ENCODE results near the gene LRRC7. TPM values are rescaled to one million over a fixed set of nuclear protein-coding genes. Genes with fewer than 3 reads are reported as not detected.

Gene LRRC7
- total and polyA plus RNA-seq, 7 donors: 0.33 to 1.2 (median 0.94) TPM; not detected in 2

- TF ChIP-seq CTCF (IDR thresholded peaks at IDR 0.05): no peak
- no peak for ATAC-seq
- no peaks in the 10 kb centered on the region for H3K4me1 ChIP-seq
- intact Hi-C loops (cut with DNase I): no loop called here
- no peaks in the 10 kb centered on the region for H3K36me3 ChIP-seq (ENCODE audit: insufficient read depth in 1 of 2, low read depth in 1 of 2)
- no peaks in the 10 kb centered on the region for H3K9me3 ChIP-seq
- WGBS, 3 donors: 86 to 95% (median 90%) methylated on average over 1 of the region's 1 CpG
- H3K27me3 ChIP-seq (ENCODE audit: insufficient read depth in 3 of 3, low read length in 2 of 3): no peaks in the 10 kb centered on the region
- H3K27ac ChIP-seq: no peak overlapping the region
- no peak overlapping the region for H3K4me3 ChIP-seq
- DNase-seq: no peak
These were observed 34.4 kb upstream of the LRRC7 start for GRCh38 chr1:69533343-69533742.

GRCh38 chr1:69534829-69535228 is 32.9 kb upstream of the LRRC7 start:
- DNase-seq (no peak), ATAC-seq (no peak)
- no peaks in the 10 kb centered on the region for H3K9me3 ChIP-seq
- no peak overlapping the region for H3K27ac ChIP-seq
- no peaks in the 10 kb centered on the region for H3K36me3 ChIP-seq (ENCODE audit: insufficient read depth in 1 of 2, low read depth in 1 of 2)
- WGBS, 3 donors: 72 to 73% (median 72%) methylated on average over 1 of the region's 1 CpG
- no peak overlapping the region for H3K4me3 ChIP-seq
- intact Hi-C loops (cut with DNase I): no loop called here
- TF ChIP-seq CTCF (IDR thresholded peaks at IDR 0.05): no peak
- no peaks in the 10 kb centered on the region for H3K4me1 ChIP-seq
- H3K27me3 ChIP-seq (ENCODE audit: insufficient read depth in 3 of 3, low read length in 2 of 3): no peaks in the 10 kb centered on the region

GRCh38 chr1:69535490-69535889 is 32.2 kb upstream of the LRRC7 start:
- ATAC-seq: no peak
- Histone ChIP-seq H3K9me3 (no peaks in the 10 kb centered on the region), H3K4me1 (no peaks in the 10 kb centered on the region), H3K36me3 (ENCODE audit: insufficient read depth in 1 of 2, low read depth in 1 of 2) (no peaks in the 10 kb centered on the region), H3K4me3 (no peak overlapping the region), H3K27ac (no peak overlapping the region), H3K27me3 (ENCODE audit: insufficient read depth in 3 of 3, low read length in 2 of 3) (no peaks in the 10 kb centered on the region)
- intact Hi-C loops (cut with DNase I): no loop called here
- TF ChIP-seq CTCF (IDR thresholded peaks at IDR 0.05): no peak
- DNase-seq: no peak
- 30 to 46% (median 40%) methylated on average over 3 of the region's 3 CpGs for WGBS, 3 donors

GRCh38 chr1:69540052-69540451 is 27.7 kb upstream of the LRRC7 start:
- no peak for ATAC-seq
- no peak for DNase-seq
- WGBS, 3 donors: 63 to 73% (median 71%) methylated on average over 6 of the region's 6 CpGs
- Histone ChIP-seq H3K36me3 (ENCODE audit: insufficient read depth in 1 of 2, low read depth in 1 of 2) (no peaks in the 10 kb centered on the region), H3K9me3 (no peaks in the 10 kb centered on the region), H3K27ac (no peak overlapping the region), H3K4me1 (no peaks in the 10 kb centered on the region), H3K4me3 (no peak overlapping the region), H3K27me3 (ENCODE audit: insufficient read depth in 3 of 3, low read length in 2 of 3) (no peaks in the 10 kb centered on the region)
- intact Hi-C loops (cut with DNase I): no loop called here
- no peak for TF ChIP-seq CTCF (IDR thresholded peaks at IDR 0.05)

All from psoas muscle (tissue), 8 donors.